GM12891 (cell line): Measurements from ENCODE around the gene TFB1M.

Experiments
- POLR2AphosphoS5 ChIP-seq: IDR thresholded peaks from 2 replicates; pipeline ENCODE4 v1.6.1; 2011; ENCODE audit warnings: low read depth, low read length, control low read depth
- POU2F2 ChIP-seq: IDR thresholded peaks from 2 replicates; pipeline ENCODE4 v1.6.1; 2011; ENCODE audit warnings: low read depth, mild to moderate bottlenecking, control low read depth, low read length, moderate library complexity

GRCh38 chr6:155248008-155249001 lies 66.0 kb downstream of the TFB1M start:
- no peak for TF ChIP-seq POU2F2
- TF ChIP-seq POLR2AphosphoS5: no peak
